Vagina (tissue), 2 donors: Measurements from ENCODE around the gene EFNA3.

Experiments
- CTCF ChIP-seq, 3 experiments: fragments of 450-650 bp in 2 of 3; fragments of 200-600 bp in 1 of 3; sonication (generic) in 1 of 3; IDR thresholded peaks; one replicate each; pipeline ENCODE4 v1.5.1; 2017 to 2019; ENCODE audit warnings: antibody characterized with exemption in 3 of 3, mild to moderate bottlenecking in 2 of 3, moderate library complexity in 2 of 3
- POLR2A ChIP-seq, 2 donors: fragments of 450-650 bp; IDR thresholded peaks; one replicate each; pipeline ENCODE4 v1.6.1; 2017; ENCODE audit warnings: antibody characterized with exemption in 2 of 2, mild to moderate bottlenecking in 2 of 2, moderate library complexity in 2 of 2

- TF ChIP-seq CTCF (IDR thresholded peaks at IDR 0.05), result no peak
- TF ChIP-seq POLR2A (IDR thresholded peaks at IDR 0.05), result no peak
Measured at GRCh38 chr1:155062151-155062686, 16.4 kb upstream of the EFNA3 start.
